ENCODE measurements around the gene CBX8. TPM values are rescaled to one million over a fixed set of nuclear protein-coding genes. Genes with fewer than 3 reads are reported as not detected.
A peak's percentile ranks its signal among the peaks of the same experiment; 100 is the strongest.

Gene CBX8
- total RNA-seq, 1 donor from 2014 or later = 16.3 TPM

DNA sequence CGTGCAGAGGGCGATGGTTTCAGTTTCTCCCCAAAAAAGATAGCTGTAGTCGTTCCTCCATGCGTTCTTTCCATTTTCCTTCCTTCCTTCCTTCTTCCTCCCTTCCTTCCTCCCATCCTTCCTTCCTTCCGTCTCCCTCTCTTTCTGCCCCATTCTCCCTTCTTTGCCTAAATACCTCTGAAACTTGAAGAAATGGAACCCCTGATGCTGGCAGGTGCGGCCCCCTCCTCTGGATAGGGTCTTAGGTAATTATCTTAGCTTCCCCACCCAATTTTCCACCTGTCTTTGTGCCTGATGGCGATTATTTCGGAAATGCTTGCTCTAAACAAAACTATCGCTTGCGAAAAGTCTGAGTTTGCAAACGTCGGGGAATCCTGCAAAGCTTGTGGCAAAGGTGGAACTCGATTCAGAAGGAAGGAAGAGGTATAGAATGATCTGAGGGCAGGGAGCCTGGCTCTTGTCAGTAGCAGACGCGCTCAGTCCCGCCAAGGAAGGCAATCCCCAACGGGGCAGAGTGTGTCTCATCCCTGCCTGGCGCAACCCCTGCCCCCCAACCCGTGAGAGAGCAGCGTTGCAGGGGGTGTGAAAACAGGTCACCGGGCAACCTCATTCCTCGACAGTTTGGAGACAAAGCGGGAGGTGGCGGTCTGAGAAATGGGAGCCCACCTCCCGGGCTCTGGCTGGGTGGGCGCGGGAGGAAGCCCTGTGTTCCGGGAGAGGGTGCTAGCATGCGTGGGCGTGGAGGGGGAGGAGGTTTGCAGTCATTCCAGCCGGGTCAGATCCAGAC is 2.9 kb upstream of the CBX8 start:
- no peak for DNase-seq (ENCODE audit: low spot score in 2 of 2, unreplicated experiment in 2 of 2)
- H3K4me1 Mint-ChIP-seq = peaks cover 27% of the 10 kb centered on the region
- H3K27me3 Mint-ChIP-seq (ENCODE audit: low read depth) = peaks cover 66% of the 10 kb centered on the region
- H3K4me3 Mint-ChIP-seq = peak overlapping the region; percentile 14
- H3K36me3 Mint-ChIP-seq = no peaks in the 10 kb centered on the region
- no peaks in the 10 kb centered on the region for H3K9me3 Mint-ChIP-seq
- no peak overlapping the region for H3K27ac Mint-ChIP-seq
- TF ChIP-seq, protein P1, sequence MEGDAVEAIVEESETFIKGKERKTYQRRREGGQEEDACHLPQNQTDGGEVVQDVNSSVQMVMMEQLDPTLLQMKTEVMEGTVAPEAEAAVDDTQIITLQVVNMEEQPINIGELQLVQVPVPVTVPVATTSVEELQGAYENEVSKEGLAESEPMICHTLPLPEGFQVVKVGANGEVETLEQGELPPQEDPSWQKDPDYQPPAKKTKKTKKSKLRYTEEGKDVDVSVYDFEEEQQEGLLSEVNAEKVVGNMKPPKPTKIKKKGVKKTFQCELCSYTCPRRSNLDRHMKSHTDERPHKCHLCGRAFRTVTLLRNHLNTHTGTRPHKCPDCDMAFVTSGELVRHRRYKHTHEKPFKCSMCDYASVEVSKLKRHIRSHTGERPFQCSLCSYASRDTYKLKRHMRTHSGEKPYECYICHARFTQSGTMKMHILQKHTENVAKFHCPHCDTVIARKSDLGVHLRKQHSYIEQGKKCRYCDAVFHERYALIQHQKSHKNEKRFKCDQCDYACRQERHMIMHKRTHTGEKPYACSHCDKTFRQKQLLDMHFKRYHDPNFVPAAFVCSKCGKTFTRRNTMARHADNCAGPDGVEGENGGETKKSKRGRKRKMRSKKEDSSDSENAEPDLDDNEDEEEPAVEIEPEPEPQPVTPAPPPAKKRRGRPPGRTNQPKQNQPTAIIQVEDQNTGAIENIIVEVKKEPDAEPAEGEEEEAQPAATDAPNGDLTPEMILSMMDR (IDR thresholded peaks at IDR 0.05; ENCODE audit: unreplicated experiment) = no peak

DNA sequence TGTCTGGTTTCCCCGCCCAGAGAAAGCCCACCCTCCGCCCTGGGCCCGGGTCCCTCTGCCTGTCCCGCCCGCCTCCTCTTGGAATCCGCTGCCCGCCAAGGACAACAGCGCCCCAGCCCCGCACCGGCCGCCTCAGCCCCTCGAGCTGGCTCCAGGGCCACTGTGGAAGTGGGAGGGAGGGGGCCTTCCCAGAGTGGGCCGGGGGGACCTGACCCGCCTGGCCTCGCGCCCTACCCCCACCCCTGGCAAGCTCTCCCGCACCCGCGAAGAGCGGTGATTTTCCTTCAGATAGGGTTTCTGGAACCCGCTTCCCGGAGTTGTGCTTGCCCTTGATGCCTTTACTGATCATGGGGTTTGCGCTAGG is 2.3 kb upstream of the CBX8 start:
- TF ChIP-seq, protein P1 (IDR thresholded peaks at IDR 0.05; ENCODE audit: unreplicated experiment) = no peak
- H3K9me3 Mint-ChIP-seq = no peaks in the 10 kb centered on the region
- H3K4me1 Mint-ChIP-seq = peaks cover 27% of the 10 kb centered on the region
- no peak overlapping the region for H3K27ac Mint-ChIP-seq
- H3K4me3 Mint-ChIP-seq = peak overlapping the region; percentile 14
- no peaks in the 10 kb centered on the region for H3K36me3 Mint-ChIP-seq
- peak in 1 of 2 experiments; percentile 51 for DNase-seq (ENCODE audit: low spot score in 2 of 2, unreplicated experiment in 2 of 2)
- H3K27me3 Mint-ChIP-seq (ENCODE audit: low read depth) = peaks cover 60% of the 10 kb centered on the region

DNA sequence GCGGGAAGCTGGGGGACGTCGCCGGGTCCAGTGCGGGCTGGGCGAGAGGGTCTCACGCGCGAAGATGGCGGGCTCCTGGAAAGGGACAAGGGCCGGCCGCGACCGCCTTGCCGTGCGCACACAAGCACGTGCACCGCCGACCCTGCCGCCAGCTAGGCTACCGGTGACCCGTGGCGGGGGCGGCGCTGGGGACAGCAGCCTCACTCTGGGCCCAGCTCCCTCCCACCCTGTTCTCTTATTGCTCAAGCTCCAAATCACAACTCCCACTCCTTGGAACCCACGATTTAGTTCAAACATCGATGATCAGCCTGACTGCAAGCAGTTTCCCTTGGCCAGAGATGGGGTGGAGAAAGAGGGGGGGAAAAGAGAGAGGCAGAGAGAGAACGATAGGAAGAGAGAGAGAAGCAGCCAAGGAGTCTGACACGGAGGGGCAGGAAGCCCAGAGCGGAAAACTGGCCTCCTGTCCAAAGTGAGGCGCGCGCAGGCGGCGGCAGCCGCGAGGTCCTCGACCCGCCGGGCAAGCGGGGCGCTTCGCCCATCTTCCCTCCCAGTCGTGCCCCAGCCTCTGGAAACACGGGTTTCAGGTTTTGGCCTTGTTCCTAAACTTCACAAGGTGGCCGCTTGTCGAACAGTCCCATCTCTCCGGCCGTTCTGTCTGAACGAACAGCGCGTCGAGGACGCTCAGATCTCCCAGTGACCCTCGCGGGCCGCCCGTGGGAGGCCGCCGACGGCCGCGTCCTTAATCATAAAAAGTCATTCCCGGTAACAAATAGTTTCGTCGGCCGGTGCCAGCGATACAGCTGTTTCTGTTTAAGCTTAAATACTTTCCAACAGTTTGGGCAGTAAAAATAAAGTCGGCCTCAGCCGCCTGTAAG is 1.7 kb upstream of the CBX8 start:
- Mint-ChIP-seq H3K27me3 (ENCODE audit: low read depth) (peaks cover 55% of the 10 kb centered on the region), H3K4me3 (peak overlapping the region; percentile 59), H3K36me3 (no peaks in the 10 kb centered on the region), H3K9me3 (no peaks in the 10 kb centered on the region), H3K4me1 (peaks cover 33% of the 10 kb centered on the region), H3K27ac (peak overlapping the region; percentile 43)
- TF ChIP-seq, protein P1 (IDR thresholded peaks at IDR 0.05; ENCODE audit: unreplicated experiment) = no peak
- peak in 1 of 2 experiments; percentile 52 for DNase-seq (ENCODE audit: low spot score in 2 of 2, unreplicated experiment in 2 of 2)

DNA sequence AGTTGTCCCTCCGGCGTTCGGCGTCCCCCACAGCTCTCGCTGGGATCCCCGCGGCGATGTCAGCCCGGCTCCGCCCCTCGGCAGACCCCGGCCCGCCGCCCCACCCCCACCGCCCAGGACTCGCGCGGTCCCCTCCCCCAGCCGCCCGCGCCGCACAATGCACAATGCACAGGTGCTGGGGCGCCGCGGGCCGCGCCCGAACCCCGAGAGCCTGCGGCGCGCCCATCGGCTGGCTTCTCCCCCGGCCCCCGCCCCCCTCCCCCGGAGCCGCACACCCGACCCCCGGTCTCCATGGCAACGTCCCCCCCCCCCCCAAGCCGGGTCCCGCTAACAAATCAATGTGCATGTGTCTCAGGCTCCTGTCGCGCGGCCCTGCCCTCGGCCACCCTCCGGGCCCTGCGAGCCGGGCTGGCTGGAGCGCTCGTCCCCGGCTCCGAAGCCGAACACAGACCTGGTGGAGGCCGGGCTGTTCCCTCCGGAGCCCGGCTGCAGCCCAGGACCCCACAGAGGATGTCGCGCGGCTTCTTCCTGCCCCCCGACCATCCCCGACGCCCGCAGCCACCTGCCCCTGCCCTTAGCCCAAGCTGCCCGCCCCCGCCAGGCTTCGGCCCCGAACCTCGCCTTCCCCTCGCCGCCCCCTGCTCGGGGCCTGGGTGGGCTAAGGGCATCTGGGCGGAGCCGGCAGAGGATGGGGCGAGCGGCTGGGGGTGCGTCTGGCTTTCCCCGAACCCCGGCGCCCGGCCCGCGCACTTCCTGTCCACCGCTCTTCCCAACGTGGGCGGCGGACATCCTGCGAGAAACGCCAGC is 818 bp upstream of the CBX8 start:
- Mint-ChIP-seq H3K27ac (no peak overlapping the region), H3K27me3 (ENCODE audit: low read depth) (peaks cover 47% of the 10 kb centered on the region), H3K36me3 (no peaks in the 10 kb centered on the region), H3K4me3 (peak overlapping the region; percentile 84), H3K9me3 (no peaks in the 10 kb centered on the region), H3K4me1 (peaks cover 35% of the 10 kb centered on the region)
- TF ChIP-seq, protein P1 (IDR thresholded peaks at IDR 0.05; ENCODE audit: unreplicated experiment) = no peak
- no peak for DNase-seq (ENCODE audit: low spot score in 2 of 2, unreplicated experiment in 2 of 2)

DNA sequence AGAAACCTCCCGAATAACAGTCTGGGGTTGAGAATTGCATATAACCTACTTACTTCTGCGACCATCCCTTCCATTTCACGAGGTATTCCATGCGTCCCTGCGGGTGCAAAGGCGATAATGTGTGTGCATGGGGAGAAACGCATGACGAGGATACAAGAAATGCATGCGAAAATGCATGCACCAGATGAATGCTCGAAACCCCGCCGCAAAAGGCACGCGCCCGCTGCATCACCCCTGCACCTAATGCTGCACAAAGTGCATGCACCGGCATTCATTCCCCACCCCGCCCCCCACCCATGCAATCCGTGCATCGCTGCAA is 474 bp downstream of the CBX8 start:
- TF ChIP-seq, protein P1 (IDR thresholded peaks at IDR 0.05; ENCODE audit: unreplicated experiment) = no peak
- no peak for DNase-seq (ENCODE audit: low spot score in 2 of 2, unreplicated experiment in 2 of 2)
- no peaks in the 10 kb centered on the region for H3K36me3 Mint-ChIP-seq
- H3K9me3 Mint-ChIP-seq = no peaks in the 10 kb centered on the region
- H3K27ac Mint-ChIP-seq = peak overlapping the region; percentile 81
- H3K4me3 Mint-ChIP-seq = peak overlapping the region; percentile 84
- peaks cover 43% of the 10 kb centered on the region for H3K4me1 Mint-ChIP-seq
- H3K27me3 Mint-ChIP-seq (ENCODE audit: low read depth) = peaks cover 47% of the 10 kb centered on the region

Data from mesothelial cell of epicardium (in vitro differentiated cells).